Esophagus squamous epithelium (tissue), 5 donors: ENCODE measurements around the gene XAGE5. TPM values are rescaled to one million over a fixed set of nuclear protein-coding genes. Genes with fewer than 3 reads are reported as not detected.

Experiments
- DNase-seq: peaks from one replicate; lab custom pipeline; 2025; lab: John Stamatoyannopoulos, UW
- H3K27ac ChIP-seq, 4 donors: fragments of 200-600 bp; sonication (generic); one replicate each; pipeline ENCODE4 v1.5.1; 2016 to 2019; ENCODE audit warnings: mild to moderate bottlenecking in 1 of 4
- H3K27me3 ChIP-seq, 4 donors: fragments of 200-600 bp; sonication (generic); 1 replicate in 3 of 4; 2 replicates in 1 of 4; pipeline versions ENCODE4 v1.5.1 to v1.6.0; 2017 to 2021; ENCODE audit warnings: antibody characterized with exemption in 1 of 4
- H3K36me3 ChIP-seq, 3 donors: fragments of 200-600 bp; sonication (generic); one replicate each; pipeline ENCODE4 v1.5.1; 2016 to 2019
- H3K4me1 ChIP-seq, 3 donors: fragments of 200-600 bp; sonication (generic); one replicate each; pipeline ENCODE4 v1.5.1; 2017 to 2019
- H3K4me3 ChIP-seq, 4 donors: fragments of 200-600 bp; sonication (generic); 1 replicate in 3 of 4; 2 replicates in 1 of 4; pipeline ENCODE4 v1.5.1; 2016 to 2019; ENCODE audit warnings: mild to moderate bottlenecking in 2 of 4, moderate library complexity in 1 of 4
- H3K9me3 ChIP-seq, 3 donors: fragments of 200-600 bp; sonication (generic); one replicate each; pipeline ENCODE4 v1.5.1; 2016 to 2019
- POLR2A ChIP-seq, 4 donors: fragments of 450-650 bp; IDR thresholded peaks; one replicate each; pipeline ENCODE4 v1.6.1; 2017; ENCODE audit warnings: antibody characterized with exemption in 4 of 4, mild to moderate bottlenecking in 4 of 4, moderate library complexity in 3 of 4
- WGBS, 2 donors: methylation state at CpG; one replicate each; pipeline ENCODE4 v1.1.5; 2018; 5-methylcytosine and 5-hydroxymethylcytosine counted together
- intact Hi-C: fragments of 100-400 bp; cut with DNase I; formaldehyde crosslinking; loops from one replicate; pipeline ENCODE4 v1.15.0; 2022
- small RNA-seq, 4 donors: library from RNA; depleted of rRNA; stranded (forward); fragments of <200 nt; gene quantifications; one replicate each; pipeline ENCODE3, GENCODE V24; 2016
- total RNA-seq, 4 donors: library from RNA; depleted of rRNA; stranded (reverse); fragments of >200 nt; gene quantifications; one replicate each; pipeline ENCODE4 v1.1.0, GENCODE V29; 2016
- TF ChIP-seq, protein P1 (sequence below), 6 experiments: fragments of 450-650 bp in 4 of 6; fragments of 200-600 bp in 2 of 6; sonication (generic) in 2 of 6; IDR thresholded peaks; one replicate each; pipeline ENCODE4 v1.5.1; 2016 to 2019; ENCODE audit warnings: antibody characterized with exemption in 6 of 6, mild to moderate bottlenecking in 4 of 6, moderate library complexity in 4 of 6
- donor health status: DM: yes; HTN: yes; CAD: no.

Gene XAGE5
- total RNA-seq, 4 donors from 2014 or later, result not detected

- TF ChIP-seq POLR2A (IDR thresholded peaks at IDR 0.05), result no peak
- TF ChIP-seq, protein P1, sequence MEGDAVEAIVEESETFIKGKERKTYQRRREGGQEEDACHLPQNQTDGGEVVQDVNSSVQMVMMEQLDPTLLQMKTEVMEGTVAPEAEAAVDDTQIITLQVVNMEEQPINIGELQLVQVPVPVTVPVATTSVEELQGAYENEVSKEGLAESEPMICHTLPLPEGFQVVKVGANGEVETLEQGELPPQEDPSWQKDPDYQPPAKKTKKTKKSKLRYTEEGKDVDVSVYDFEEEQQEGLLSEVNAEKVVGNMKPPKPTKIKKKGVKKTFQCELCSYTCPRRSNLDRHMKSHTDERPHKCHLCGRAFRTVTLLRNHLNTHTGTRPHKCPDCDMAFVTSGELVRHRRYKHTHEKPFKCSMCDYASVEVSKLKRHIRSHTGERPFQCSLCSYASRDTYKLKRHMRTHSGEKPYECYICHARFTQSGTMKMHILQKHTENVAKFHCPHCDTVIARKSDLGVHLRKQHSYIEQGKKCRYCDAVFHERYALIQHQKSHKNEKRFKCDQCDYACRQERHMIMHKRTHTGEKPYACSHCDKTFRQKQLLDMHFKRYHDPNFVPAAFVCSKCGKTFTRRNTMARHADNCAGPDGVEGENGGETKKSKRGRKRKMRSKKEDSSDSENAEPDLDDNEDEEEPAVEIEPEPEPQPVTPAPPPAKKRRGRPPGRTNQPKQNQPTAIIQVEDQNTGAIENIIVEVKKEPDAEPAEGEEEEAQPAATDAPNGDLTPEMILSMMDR (IDR thresholded peaks at IDR 0.05), result no peak
- Histone ChIP-seq H3K27ac (no peak overlapping the region), H3K9me3 (no peaks in the 10 kb centered on the region), H3K36me3 (no peaks in the 10 kb centered on the region), H3K27me3 (peaks cover 0 to 4% (median 0%) of the 10 kb centered on the region in 4 donors), H3K4me3 (no peak overlapping the region), H3K4me1 (no peaks in the 10 kb centered on the region)
- DNase-seq, result no peak
- 48 to 61% methylated on average over 6 of the region's 6 CpGs for WGBS, 2 donors
- intact Hi-C loops, result no loop called here
Measured at GRCh38 chrX:52865343-52865998, 54.4 kb downstream of the XAGE5 start.

Small RNA genes lying within 50 kb of the gene (small RNA-seq; reads per million reads assigned to genes)
- gene AC244505.6 (0 reads per million in 4 donors), gene AC244505.7 (0 reads per million in 4 donors)

Other genes with a start within 250 kb of the XAGE5 start
- gene SSX7, start 156.4 kb upstream of the XAGE5 start, total RNA-seq, result not detected
- not detected for gene SSX2, start 104.1 kb upstream of the XAGE5 start, total RNA-seq
- not detected for gene SSX2B, start 60.0 kb upstream of the XAGE5 start, total RNA-seq
- gene SPANXN5, start 13.9 kb upstream of the XAGE5 start, total RNA-seq, result not detected
- not detected for gene XAGE3, start 56.8 kb downstream of the XAGE5 start, total RNA-seq
- gene FAM156B, start 86.0 kb downstream of the XAGE5 start, total RNA-seq, result 10 to 100 TPM in 2 of 4 donors, 1 to 10 TPM in 2; 6.2 to 23.8 (median 11.1) TPM
- 10 to 100 TPM in 2 of 4 donors, 1 to 10 TPM in 2; 2.9 to 13.3 (median 9.7) TPM for gene FAM156A, start 147.2 kb downstream of the XAGE5 start, total RNA-seq
- under 1 TPM in 3 of 4 donors, not detected in 1; 0.09 to 0.57 (median 0.18) TPM for gene GPR173, start 237.5 kb downstream of the XAGE5 start, total RNA-seq